ENCODE measurements around the gene KIAA0232.

GRCh38 chr4:6751611-6752485 lies 30.7 kb upstream of the KIAA0232 start:
- TF ChIP-seq CTCF (IDR thresholded peaks at IDR 0.05; ENCODE audit: control extremely low read depth in 1 of 3, insufficient read depth in 1 of 3, low read depth in 1 of 3, low read length in 3 of 3): no peak
- no peak for TF ChIP-seq YY1 (IDR thresholded peaks at IDR 0.05; ENCODE audit: low read depth, low read length)
- TF ChIP-seq SP2 (IDR thresholded peaks at IDR 0.05; ENCODE audit: low read length): no peak
- no peak for TF ChIP-seq POLR2AphosphoS5 (IDR thresholded peaks at IDR 0.05; ENCODE audit: low read depth, low read length)
- no peak for TF ChIP-seq RXRA (IDR thresholded peaks at IDR 0.05; ENCODE audit: insufficient read depth, low read depth, low read length)
- no peak for TF ChIP-seq CBX5 (IDR thresholded peaks at IDR 0.05; ENCODE audit: low read depth, low read length)
- TF ChIP-seq POLR2A (IDR thresholded peaks at IDR 0.05; ENCODE audit: control extremely low read depth in 1 of 2, low read depth in 2 of 2, low read length in 2 of 2): no peak
- no peak for TF ChIP-seq SUZ12 (IDR thresholded peaks at IDR 0.05; ENCODE audit: low read length)
- TF ChIP-seq NRF1 (IDR thresholded peaks at IDR 0.05; ENCODE audit: low read depth, low read length): no peak

Data from H1 (cell line).